OCI-LY1 (cell line): ENCODE measurements around the gene TFEB.

Experiments
- CTCF ChIP-seq: fragments of 200-600 bp; sonication (generic), shearing (Covaris generic); IDR thresholded peaks from 2 replicates; pipeline ENCODE4 v1.5.1; 2017; ENCODE audit warnings: mild to moderate bottlenecking, antibody characterized with exemption, low read length, moderate library complexity, mixed read lengths
- EZH2 ChIP-seq: fragments of 200-600 bp; sonication (generic), shearing (Covaris generic); IDR thresholded peaks from 2 replicates; pipeline ENCODE4 v1.8.0; 2017; ENCODE audit warnings: borderline replicate concordance, mixed run types, mild to moderate bottlenecking, antibody characterized with exemption, low read length, moderate library complexity, mixed read lengths

GRCh38 chr6:41759905-41760579 is 24.6 kb upstream of the TFEB start:
- TF ChIP-seq EZH2: no peak
- no peak for TF ChIP-seq CTCF
